Neuronal stem cell (in vitro differentiated cells): ENCODE results near the gene CKAP2L.

Source experiments
- DNase-seq: peaks from one replicate; pipeline ENCODE4 v3.0.0-alpha.2; 2013; ENCODE audit warnings: low spot score
- H2AFZ ChIP-seq: one replicate; pipeline ENCODE4 v1.6.1; 2013; ENCODE audit warnings: mild to moderate bottlenecking, low read length, inconsistent platforms
- H2AK5ac ChIP-seq: 2 replicates; pipeline ENCODE4 v1.6.1; 2013; ENCODE audit warnings: low read depth, mild to moderate bottlenecking, inconsistent platforms, low read length, moderate library complexity, mixed read lengths
- H2BK120ac ChIP-seq: 2 replicates; pipeline ENCODE4 v1.6.1; 2013; ENCODE audit warnings: low read depth, mild to moderate bottlenecking, inconsistent platforms, low read length, moderate library complexity, mixed read lengths
- H2BK12ac ChIP-seq: one replicate; pipeline ENCODE4 v1.6.1; 2013; ENCODE audit warnings: low read length, inconsistent platforms
- H2BK15ac ChIP-seq: 2 replicates; pipeline ENCODE4 v1.6.1; 2013; ENCODE audit warnings: mild to moderate bottlenecking, low read length, inconsistent platforms, mixed read lengths
- H2BK5ac ChIP-seq: one replicate; pipeline ENCODE4 v1.6.1; 2013; ENCODE audit warnings: inconsistent platforms, mild to moderate bottlenecking, low read length, moderate library complexity
- H3K14ac ChIP-seq: one replicate; pipeline ENCODE4 v1.6.1; 2013; ENCODE audit warnings: low read length, inconsistent platforms
- H3K18ac ChIP-seq: 2 replicates; pipeline ENCODE4 v1.6.1; 2013; ENCODE audit warnings: low read length, inconsistent platforms
- H3K23ac ChIP-seq: 2 replicates; pipeline ENCODE4 v1.6.1; 2013; ENCODE audit warnings: low read depth, mild to moderate bottlenecking, mixed read lengths, low read length, inconsistent platforms; ENCODE audit not compliant: poor library complexity
- H3K27ac ChIP-seq: replicated peaks from 3 replicates; pipeline ENCODE4 v1.5.1; 2013; ENCODE audit warnings: low read length, inconsistent platforms
- H3K27me3 ChIP-seq, 3 experiments: 2 replicates each; pipeline ENCODE4 v1.6.1; 2013; ENCODE audit warnings: low read length in 3 of 3, mild to moderate bottlenecking in 2 of 3, inconsistent platforms in 1 of 3, low read depth in 1 of 3, mixed read lengths in 1 of 3, moderate library complexity in 1 of 3; ENCODE audit not compliant: control insufficient read depth in 3 of 3, insufficient read depth in 3 of 3
- H3K36me3 ChIP-seq, 2 donors: replicated peaks in 1 of 2; 2 replicates each; pipeline ENCODE4 v1.6.1; 2013; ENCODE audit warnings: low read length in 2 of 2; ENCODE audit not compliant: control insufficient read depth in 2 of 2, insufficient read depth in 2 of 2
- H3K4ac ChIP-seq: 2 replicates; pipeline ENCODE4 v1.6.1; 2013; ENCODE audit warnings: inconsistent platforms, mild to moderate bottlenecking, low read length, moderate library complexity
- H3K4me1 ChIP-seq, 2 donors: 1 replicate in 1 of 2; 2 replicates in 1 of 2; pipeline ENCODE4 v1.6.1; 2013; ENCODE audit warnings: low read length in 2 of 2, low read depth in 1 of 2; ENCODE audit not compliant: control insufficient read depth in 2 of 2, insufficient read depth in 1 of 2
- H3K4me2 ChIP-seq: one replicate; pipeline ENCODE4 v1.6.1; 2013; ENCODE audit warnings: mild to moderate bottlenecking, low read length, inconsistent platforms; ENCODE audit not compliant: insufficient read depth, poor library complexity, severe bottlenecking
- H3K4me3 ChIP-seq, 2 donors: 2 replicates each; pipeline ENCODE4 v1.5.1; 2013; ENCODE audit warnings: low read length in 2 of 2, mild to moderate bottlenecking in 2 of 2, inconsistent platforms in 1 of 2, moderate library complexity in 1 of 2
- H3K79me1 ChIP-seq: one replicate; pipeline ENCODE4 v1.6.1; 2013; ENCODE audit warnings: low read depth, mild to moderate bottlenecking, inconsistent platforms, low read length, moderate library complexity
- H3K9ac ChIP-seq: one replicate; pipeline ENCODE4 v1.6.1; 2013; ENCODE audit warnings: mild to moderate bottlenecking, low read depth, low read length, inconsistent platforms; ENCODE audit not compliant: poor library complexity
- H3K9me3 ChIP-seq, 2 donors: replicated peaks in 1 of 2; 2 replicates each; pipeline versions ENCODE3 to v1.6.1; 2013; ENCODE audit warnings: low read length in 2 of 2, mild to moderate bottlenecking in 2 of 2, inconsistent platforms in 1 of 2, low read depth in 1 of 2, mixed read lengths in 1 of 2, moderate library complexity in 1 of 2; ENCODE audit not compliant: control insufficient read depth in 2 of 2, insufficient read depth in 1 of 2
- H4K8ac ChIP-seq: one replicate; pipeline ENCODE4 v1.6.1; 2013; ENCODE audit warnings: low read depth, mild to moderate bottlenecking, inconsistent platforms, low read length, moderate library complexity
- H4K91ac ChIP-seq: one replicate; pipeline ENCODE4 v1.6.1; 2013; ENCODE audit warnings: low read length, low read depth, mild to moderate bottlenecking, inconsistent platforms; ENCODE audit not compliant: poor library complexity
- whole genome bisulfite sequencing, 2 donors: extraction: QIAGEN DNeasy Blood & Tissue Kit; methylation state at CpG; one replicate each; pipeline ENCODE4 v1.1.7; 2013; ENCODE audit warnings: missing lambda C conversion rate in 2 of 2, mixed read lengths in 1 of 2; ENCODE audit not compliant: insufficient read length in 2 of 2, insufficient replicate concordance in 1 of 2; ENCODE audit errors: extremely low coverage in 2 of 2; 5-methylcytosine and 5-hydroxymethylcytosine counted together

Gene CKAP2L

DNA sequence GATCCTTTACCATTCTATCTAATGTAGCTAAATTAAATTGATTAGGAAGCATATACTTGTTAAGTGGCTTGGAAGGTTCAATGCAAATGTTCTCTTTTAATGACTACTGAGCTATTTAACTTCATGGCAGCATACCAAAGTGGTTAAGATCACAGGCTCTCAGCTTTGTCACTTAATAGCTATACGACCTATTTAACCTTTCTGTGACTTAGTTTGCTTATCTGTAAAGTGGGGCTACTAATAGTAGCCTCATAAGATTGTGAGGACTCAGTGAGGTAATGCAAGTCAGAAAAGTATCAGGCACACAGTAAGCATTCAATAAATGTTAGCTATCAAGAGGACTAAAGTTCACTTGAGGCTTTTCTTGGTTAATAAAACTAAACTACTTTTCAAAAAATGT, 4.3 kb downstream of the CKAP2L start:
- Histone ChIP-seq H2BK12ac (no peak overlapping the region), H3K4ac (no peak overlapping the region), H3K18ac (no peak overlapping the region), H3K9me3 (no peaks in the 10 kb centered on the region), H3K79me1 (peaks cover 2% of the 10 kb centered on the region), H4K8ac (no peak overlapping the region), H3K14ac (no peak overlapping the region), H3K4me2 (no peak overlapping the region), H2BK5ac (no peak overlapping the region), H3K4me3 (no peak overlapping the region), H2BK15ac (no peak overlapping the region), H2AFZ (no peak overlapping the region), H2AK5ac (no peak overlapping the region), H3K9ac (no peak overlapping the region), H3K27me3 (no peaks in the 10 kb centered on the region), H2BK120ac (no peak overlapping the region), H3K23ac (no peak overlapping the region), H4K91ac (no peak overlapping the region), H3K4me1 (peaks cover 0 to 5% of the 10 kb centered on the region in 2 donors), H3K27ac (no peak overlapping the region), H3K36me3 (peaks cover 22 to 73% of the 10 kb centered on the region in 2 donors)
- DNase-seq: no peak
- no CpG with 5 or more reads among the region's 1 CpG for WGBS, 2 donors

DNA sequence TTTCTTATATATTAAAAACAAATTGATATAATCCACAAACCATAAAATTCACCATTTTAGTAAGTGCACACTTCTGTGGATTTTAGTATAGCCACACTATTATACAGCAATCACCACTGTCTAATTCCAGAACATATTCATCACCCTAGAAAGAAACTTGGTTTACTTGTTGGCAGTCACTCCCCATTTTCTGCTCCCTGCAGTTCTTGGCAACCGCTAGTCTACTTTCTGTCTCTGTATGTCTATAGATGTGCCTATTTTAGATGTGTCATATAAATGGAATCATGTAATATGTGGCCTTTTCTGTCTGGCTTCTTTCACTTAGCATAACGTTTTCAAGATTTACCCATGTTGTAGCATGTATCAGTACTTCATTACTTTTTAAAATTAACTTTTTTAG, 5.7 kb downstream of the CKAP2L start:
- Histone ChIP-seq H3K27me3 (no peaks in the 10 kb centered on the region), H3K27ac (no peak overlapping the region), H4K8ac (no peak overlapping the region), H3K36me3 (peaks cover 30 to 87% of the 10 kb centered on the region in 2 donors), H3K4me1 (peaks cover 0 to 5% of the 10 kb centered on the region in 2 donors), H2BK5ac (no peak overlapping the region), H3K9ac (no peak overlapping the region), H2BK120ac (no peak overlapping the region), H2BK12ac (no peak overlapping the region), H3K4me2 (no peak overlapping the region), H2AFZ (no peak overlapping the region), H2AK5ac (no peak overlapping the region), H3K14ac (no peak overlapping the region), H3K18ac (no peak overlapping the region), H3K23ac (no peak overlapping the region), H4K91ac (no peak overlapping the region), H2BK15ac (no peak overlapping the region), H3K4me3 (no peak overlapping the region), H3K9me3 (no peaks in the 10 kb centered on the region), H3K4ac (no peak overlapping the region), H3K79me1 (peaks cover 2% of the 10 kb centered on the region)
- no CpG with 5 or more reads among the region's 2 CpGs for WGBS, 2 donors
- DNase-seq: no peak

DNA sequence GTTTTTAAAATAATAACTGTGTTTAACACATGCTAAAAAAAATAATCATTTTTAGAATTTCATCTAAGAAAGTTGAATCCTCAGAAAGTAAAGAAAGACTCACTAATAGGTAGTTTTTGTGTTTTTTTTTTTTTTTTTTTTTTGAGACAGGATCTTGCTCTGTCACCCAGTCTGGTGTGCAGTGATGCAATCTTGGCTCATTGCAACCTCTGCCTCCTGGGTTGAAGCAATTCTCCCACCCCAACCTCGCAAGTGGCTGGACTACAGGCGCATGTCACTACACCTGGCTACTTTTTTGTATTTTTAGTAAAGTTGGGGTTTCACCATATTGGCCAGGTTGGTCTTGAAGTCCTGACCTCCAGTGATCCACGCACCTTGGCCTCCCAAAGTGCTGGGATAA, 7.1 kb downstream of the CKAP2L start:
- Histone ChIP-seq H3K4me1 (no peaks in the 10 kb centered on the region), H3K4me3 (no peak overlapping the region), H3K14ac (no peak overlapping the region), H3K23ac (no peak overlapping the region), H2AK5ac (no peak overlapping the region), H3K4me2 (no peak overlapping the region), H2BK12ac (no peak overlapping the region), H3K27ac (no peak overlapping the region), H3K9ac (no peak overlapping the region), H3K79me1 (no peaks in the 10 kb centered on the region), H2BK5ac (no peak overlapping the region), H3K36me3 (peaks cover 34 to 98% of the 10 kb centered on the region in 2 donors), H3K27me3 (no peaks in the 10 kb centered on the region), H4K8ac (no peak overlapping the region), H4K91ac (no peak overlapping the region), H3K9me3 (no peaks in the 10 kb centered on the region), H3K4ac (no peak overlapping the region), H2AFZ (no peak overlapping the region), H2BK15ac (no peak overlapping the region), H3K18ac (no peak overlapping the region), H2BK120ac (no peak overlapping the region)
- no CpG with 5 or more reads among the region's 3 CpGs for WGBS, 2 donors
- no peak for DNase-seq

DNA sequence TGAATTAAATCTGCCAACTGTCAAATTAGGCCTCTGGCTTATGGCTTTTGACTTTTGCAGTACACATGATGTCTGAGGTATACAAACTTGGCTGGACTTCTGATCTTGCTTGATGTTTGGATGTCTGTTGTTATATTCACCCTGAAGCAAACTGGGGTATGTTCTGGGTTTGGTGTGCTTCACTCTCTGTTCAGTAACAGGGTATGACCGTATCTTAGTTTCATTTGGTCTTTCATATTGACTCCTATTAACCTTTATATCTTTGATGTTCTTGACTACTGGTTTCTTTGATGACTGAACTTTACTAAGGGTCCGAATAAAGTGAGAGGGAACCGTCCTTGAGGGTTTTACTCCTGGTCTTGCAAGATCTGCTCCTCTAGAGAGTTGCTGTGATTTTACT, 8.2 kb downstream of the CKAP2L start:
- H4K8ac ChIP-seq: no peak overlapping the region
- no peak overlapping the region for H3K18ac ChIP-seq
- no peak overlapping the region for H3K14ac ChIP-seq
- H3K36me3 ChIP-seq: peaks cover 32 to 99% of the 10 kb centered on the region in 2 donors
- H2BK120ac ChIP-seq: no peak overlapping the region
- H2BK12ac ChIP-seq: no peak overlapping the region
- no peak overlapping the region for H3K4me2 ChIP-seq
- no peak overlapping the region for H3K9ac ChIP-seq
- DNase-seq: no peak
- H3K4me3 ChIP-seq: no peak overlapping the region
- H2AFZ ChIP-seq: no peak overlapping the region
- no peak overlapping the region for H4K91ac ChIP-seq
- H3K4ac ChIP-seq: no peak overlapping the region
- no peak overlapping the region for H2BK5ac ChIP-seq
- H3K23ac ChIP-seq: no peak overlapping the region
- H3K27me3 ChIP-seq: no peaks in the 10 kb centered on the region
- H3K27ac ChIP-seq: no peak overlapping the region
- H3K9me3 ChIP-seq: no peaks in the 10 kb centered on the region
- no peaks in the 10 kb centered on the region for H3K4me1 ChIP-seq
- no CpG with 5 or more reads among the region's 3 CpGs for WGBS, 2 donors
- H2AK5ac ChIP-seq: no peak overlapping the region
- H3K79me1 ChIP-seq: no peaks in the 10 kb centered on the region
- no peak overlapping the region for H2BK15ac ChIP-seq
